Skeletal muscle cell (primary cell): ENCODE measurements around the gene ADAMTS3.

Source experiments
- DNase-seq: peaks from one replicate; pipeline ENCODE4 v3.0.0-alpha.2; 2010; ENCODE audit warnings: low read depth
- H3K4me3 ChIP-seq: 2 replicates; pipeline ENCODE4 v1.5.1; 2011; ENCODE audit warnings: low read depth, mild to moderate bottlenecking, control low read depth, low read length, moderate library complexity

Gene ADAMTS3

DNA sequence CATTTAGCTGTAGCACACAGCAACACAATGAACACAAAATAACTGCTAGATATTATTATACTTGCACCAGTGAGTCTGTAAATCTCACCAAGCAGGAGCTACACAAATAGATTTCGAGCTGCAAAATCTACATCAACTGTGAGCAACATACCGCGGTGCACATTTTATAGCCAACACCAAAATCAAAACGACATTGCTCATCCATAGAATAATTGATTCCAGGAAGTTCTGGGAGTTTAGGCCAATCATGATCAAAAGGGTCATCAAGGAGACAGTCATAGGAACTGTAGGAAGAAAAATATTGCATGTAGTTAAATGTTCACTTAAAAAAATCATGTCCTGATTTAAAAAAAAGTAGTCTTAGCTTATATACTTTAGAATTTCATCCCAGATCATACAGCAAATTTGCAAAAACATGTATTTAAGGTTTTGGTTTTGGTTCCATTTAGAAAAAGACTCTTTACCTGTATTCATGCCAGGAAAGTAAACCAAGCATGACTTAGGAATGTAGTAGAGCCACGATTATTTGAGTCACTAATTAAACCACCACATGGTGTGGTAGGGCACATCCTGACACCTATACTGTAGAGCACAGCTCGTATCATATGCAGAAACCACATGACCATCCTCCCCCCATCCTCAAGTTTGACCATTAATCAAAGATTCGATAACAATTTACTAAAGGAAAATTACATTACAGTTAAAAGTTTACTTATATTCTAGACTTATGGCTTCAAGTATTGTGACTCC is 250.4 kb downstream of the ADAMTS3 start:
- H3K4me3 ChIP-seq, result no peak overlapping the region
- DNase-seq, result no peak

DNA sequence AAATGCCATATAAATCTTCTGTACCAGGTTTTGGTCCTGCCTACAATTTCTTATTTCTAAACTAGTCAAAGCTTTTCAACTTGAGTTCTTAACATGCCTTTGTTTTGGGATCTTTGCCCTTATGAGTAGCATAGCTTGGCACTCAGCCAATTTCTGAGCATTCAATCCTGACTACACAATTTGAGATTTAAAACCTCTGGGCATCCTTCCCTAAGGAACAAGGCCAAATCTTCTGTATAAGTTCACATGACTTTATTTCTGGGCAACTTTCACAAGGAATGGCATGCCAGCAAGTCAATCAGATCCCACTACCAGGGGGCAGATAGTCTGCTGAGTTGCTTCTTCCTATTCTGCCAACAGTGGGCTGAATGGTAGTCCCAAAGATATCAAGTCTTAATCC is 254.2 kb downstream of the ADAMTS3 start:
- peak; percentile 62 for DNase-seq
- H3K4me3 ChIP-seq, result no peak overlapping the region

DNA sequence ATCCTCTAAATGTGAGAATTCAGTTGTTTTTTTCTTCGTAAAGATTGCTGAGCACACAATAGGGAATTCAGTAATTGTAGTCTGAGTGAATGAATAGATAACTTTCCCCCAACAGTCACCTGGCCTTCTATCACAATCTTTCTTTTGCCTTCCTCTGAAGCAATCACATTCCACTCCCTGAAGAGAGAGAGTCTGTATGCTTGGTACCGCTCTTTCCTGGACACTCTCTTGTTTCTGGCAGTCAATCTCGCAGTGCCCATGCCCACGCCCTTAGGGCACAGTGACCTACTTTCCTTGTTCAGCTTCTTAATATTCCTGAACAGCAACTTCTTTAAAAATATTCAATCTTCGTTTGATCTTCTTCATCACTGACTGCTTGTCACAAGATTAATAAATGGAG is 255.9 kb downstream of the ADAMTS3 start:
- H3K4me3 ChIP-seq, result no peak overlapping the region
- DNase-seq, result no peak

DNA sequence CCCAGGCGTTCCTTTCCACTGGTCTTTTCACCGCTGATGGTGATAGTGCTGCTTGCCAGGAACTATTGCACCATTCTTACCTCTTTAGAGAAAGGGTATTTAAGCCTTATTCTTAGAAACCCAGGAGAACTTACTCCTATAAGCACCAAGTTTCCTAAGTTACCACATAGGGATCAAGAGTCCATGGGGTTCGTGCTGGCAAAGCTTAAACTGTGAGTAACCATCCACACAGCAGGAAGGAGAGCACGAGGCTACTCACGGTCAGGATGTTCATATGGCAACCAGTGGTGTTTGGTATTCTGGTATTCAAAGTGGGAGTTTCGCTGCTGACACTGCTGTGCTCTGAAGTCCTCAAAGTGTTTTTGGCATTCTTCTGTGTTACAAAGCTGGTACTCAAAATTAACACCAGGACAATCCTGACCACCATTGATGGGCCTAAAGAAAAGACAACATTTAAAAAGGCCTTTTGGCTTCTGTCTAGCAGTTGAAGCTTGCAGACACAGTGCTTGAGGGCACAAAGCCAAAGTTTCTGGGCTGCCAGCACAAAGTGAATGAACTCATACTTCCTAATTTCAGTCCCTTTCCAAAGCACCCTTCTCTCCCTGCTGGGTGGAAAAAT is 256.9 kb downstream of the ADAMTS3 start:
- DNase-seq, result peak; percentile 92
- no peak overlapping the region for H3K4me3 ChIP-seq

DNA sequence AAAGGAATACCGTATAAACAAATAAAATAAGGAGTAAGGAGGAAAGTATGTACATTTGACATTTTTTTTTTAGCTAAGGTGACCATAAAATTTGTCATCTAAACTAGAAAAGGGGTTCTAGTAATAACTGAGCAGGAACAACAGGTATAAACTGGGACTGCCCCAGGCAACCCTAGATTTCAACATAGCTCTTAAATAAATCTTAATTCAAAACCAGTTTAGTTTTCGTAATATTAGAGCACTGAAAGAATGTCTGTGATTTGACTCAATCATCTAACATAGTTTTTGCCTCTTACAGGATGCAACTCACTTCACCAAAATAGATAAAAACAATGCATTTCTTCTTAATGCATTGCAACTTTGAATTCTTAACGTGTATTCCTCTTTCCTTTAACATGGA is 257.7 kb downstream of the ADAMTS3 start:
- no peak for DNase-seq
- H3K4me3 ChIP-seq, result no peak overlapping the region

DNA sequence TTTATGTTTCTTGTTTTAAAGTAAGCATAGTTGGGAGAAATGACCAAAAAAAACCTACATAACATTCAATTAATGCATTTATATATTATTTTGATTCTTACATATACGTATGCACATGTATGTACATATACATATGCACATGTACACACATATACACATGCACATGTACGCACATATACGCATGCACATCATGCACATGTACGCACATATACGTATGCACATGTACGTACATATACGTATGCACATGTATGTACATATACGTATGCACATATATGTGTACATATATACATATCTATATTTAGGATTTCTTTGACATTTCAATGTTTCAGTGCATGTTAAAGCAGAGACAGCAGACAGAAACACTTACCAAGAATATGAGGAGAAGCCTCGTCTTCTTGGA is 263.4 kb downstream of the ADAMTS3 start:
- no peak for DNase-seq
- H3K4me3 ChIP-seq, result no peak overlapping the region

DNA sequence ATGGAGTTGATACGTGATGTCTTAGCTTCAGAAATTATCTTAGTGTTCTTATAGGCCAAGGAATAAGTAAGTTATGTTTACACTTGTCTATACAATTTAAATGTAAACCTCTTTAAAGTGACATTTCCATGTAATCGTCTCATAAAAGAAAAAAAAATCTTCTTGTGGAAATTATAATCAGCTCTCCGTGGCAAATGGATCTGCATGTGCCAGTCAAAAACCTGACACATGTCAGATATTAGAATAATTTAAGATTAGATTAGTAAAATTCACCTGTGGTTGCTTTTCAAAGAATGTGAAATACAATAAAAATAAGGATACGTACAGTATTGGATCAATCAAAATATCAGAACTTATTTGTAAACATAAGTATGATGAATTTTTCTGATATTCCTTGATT is 263.9 kb downstream of the ADAMTS3 start:
- no peak for DNase-seq
- H3K4me3 ChIP-seq, result no peak overlapping the region

DNA sequence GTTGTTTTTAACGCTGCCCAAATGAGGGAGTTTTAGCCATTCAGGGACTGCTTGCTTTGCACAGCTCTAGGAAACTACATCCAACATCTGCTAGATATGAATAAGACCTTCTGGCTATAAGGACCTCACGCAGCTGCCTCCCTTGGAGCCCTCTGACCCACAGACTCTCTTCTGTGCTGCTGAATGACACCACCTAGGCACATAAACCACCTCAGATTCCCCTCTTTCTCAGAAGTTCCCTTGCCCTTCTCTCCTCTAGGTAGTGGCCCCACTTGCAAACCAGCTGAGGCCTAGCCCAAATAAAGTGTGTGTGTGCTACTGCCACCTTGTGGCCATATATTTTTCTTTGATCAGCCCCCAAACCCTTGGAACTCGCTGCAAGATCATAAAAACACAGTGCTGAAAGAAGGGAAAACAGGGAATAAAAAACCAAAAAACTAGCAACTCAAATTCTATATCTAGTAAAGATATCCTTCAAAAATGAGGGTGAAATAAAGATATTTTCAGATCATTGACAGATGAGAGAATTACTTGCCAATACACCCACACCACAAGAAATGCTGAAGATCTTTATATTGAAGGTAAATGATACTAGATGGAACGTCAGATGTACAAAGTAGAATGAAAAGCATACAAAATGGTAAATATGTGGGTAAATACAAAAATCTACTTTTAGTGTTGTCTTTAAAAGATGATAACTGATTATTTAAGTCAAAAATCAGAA is 265.9 kb downstream of the ADAMTS3 start:
- no peak overlapping the region for H3K4me3 ChIP-seq
- no peak for DNase-seq

DNA sequence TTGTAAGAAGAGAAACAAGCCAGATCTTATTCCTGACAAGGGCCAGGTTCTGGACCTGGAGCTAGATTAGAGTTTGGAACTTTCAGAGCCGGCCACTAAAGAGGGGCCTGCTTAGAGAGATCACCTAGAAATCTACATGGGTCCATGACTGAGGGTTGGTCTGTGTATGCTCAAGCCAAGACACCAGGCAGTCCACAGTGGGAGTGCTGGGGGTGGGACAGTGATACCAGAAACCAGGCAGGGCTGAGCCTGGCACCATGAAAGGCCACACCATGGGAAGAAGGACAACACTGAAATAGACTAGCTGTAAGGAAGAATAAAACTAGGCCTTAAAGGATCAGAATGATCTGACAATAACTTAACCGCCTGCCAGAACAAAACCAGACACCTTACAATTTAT is 267.3 kb downstream of the ADAMTS3 start:
- DNase-seq, result no peak
- no peak overlapping the region for H3K4me3 ChIP-seq

DNA sequence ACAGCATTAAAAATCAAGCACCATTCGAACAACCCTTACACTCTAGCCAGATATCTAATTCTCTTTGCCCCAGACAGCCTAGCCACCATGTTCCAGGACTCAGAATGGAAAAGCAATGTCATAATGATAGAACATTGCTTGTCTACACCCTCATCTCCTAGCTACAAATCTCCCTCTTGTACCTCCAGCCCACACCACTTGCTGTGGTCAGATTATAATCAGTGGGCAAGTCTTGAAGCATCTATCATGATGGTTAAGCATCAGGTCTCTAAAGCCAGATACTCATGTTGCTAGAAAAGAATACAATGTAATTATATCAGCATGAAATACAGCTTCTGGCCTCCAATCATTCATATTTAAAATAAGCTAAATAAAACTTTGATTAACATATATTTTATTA is 268.9 kb downstream of the ADAMTS3 start:
- no peak for DNase-seq
- H3K4me3 ChIP-seq, result no peak overlapping the region

DNA sequence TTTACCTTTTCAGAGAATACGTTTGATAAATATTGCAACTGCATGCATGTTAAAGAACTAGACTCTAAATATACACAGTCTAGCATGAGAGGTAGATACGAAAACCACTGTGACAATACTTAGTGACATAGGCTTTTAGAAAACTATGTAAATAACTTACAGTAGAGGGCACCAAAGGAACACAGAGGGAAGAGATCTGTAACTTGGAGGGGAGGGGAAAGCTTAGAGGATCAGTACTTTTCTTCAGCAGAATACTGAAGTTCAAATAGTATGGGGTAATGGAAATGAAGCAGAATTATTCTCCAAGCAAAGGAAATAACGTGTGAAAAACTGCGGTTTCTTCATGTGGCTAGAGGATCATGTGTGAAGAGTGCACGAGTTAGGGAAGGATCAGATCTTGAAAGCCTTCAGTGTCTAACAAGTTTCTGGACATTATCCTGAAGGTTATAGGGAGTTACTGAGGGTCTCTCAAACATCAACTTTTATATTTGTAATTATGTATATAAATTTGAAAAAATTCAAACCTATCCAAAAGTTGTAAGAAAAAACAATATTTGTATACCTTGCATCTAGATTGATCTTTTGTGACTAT is 273.0 kb downstream of the ADAMTS3 start:
- no peak overlapping the region for H3K4me3 ChIP-seq
- no peak for DNase-seq

DNA sequence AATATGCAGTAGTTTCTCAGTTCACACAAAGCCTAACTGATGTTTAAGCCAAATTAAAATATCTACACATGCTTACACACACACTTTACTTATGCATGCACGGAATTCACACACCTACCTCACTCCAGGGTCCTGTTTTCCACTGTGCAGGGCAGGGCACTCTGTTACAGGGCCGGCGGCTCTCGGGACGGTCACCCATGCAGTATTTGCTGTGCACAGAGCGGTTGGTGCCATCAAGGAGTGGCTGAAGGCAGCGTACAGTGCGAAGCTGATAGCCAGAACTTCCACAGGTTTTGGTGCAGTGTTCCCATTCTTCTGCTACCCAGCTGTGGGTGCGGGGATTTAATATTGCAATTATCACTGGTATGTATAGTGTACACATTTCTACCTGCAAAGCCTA is 278.3 kb downstream of the ADAMTS3 start:
- H3K4me3 ChIP-seq, result no peak overlapping the region

DNA sequence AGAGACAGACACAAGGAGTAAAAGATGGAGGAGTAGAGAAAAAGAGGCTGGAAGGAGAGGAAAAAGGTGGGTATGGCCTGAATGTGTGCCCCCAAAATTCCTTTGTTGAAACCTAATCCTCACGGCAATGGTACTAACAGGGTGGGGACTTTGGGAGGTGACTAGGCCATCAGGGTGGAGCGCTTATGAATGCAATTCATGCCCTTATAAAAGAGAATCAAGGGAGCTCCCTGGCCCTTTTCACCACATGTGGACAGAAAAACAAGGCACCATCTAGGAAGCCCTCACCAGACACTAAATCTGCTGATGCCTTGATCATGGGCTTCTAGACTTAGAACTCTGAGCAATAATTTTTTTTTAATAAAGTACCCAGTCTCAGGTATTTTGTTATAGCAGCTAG is 282.1 kb downstream of the ADAMTS3 start:
- no peak overlapping the region for H3K4me3 ChIP-seq
- DNase-seq, result no peak

More for the DNA sequence above, 278.3 kb downstream of the ADAMTS3 start:
- DNase-seq, result no peak

DNA sequence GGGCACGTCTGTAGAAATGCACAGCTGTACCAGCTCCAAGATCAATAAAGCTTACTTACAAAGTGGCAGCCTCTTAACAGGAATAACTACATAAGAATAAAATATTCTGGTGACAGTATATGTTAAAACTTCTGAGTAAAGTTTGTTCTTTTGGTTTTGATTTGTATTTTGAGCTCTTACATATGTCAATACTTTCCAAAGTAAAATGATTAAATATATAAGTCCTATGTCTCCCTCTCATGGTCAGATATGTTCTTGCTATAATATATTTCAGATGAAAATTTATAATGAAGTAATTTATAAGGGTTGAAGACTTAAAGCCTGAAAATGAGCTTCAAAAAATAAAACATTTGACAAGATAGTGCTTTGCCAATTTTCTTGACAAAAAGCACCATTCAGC is 282.8 kb downstream of the ADAMTS3 start:
- no peak for DNase-seq
- H3K4me3 ChIP-seq, result no peak overlapping the region

DNA sequence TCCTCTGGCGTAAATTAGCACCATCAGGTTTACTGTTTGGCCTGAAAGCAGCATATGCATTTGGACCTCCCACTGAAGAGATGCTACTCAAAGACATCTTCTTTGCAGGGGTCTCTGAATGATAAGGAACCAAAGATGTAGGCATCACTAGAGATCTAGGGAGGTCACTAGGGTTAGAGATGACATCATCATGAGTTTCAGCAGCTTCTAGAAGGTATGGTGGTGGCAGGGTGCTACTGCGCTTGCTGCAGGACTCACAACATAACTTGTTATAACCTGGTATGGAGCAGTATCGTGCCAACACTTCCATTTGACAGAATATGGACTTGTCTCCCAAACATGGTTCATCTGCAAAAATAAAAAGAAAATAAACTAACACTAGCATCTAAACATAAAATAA is 285.7 kb downstream of the ADAMTS3 start:
- no peak for DNase-seq

DNA sequence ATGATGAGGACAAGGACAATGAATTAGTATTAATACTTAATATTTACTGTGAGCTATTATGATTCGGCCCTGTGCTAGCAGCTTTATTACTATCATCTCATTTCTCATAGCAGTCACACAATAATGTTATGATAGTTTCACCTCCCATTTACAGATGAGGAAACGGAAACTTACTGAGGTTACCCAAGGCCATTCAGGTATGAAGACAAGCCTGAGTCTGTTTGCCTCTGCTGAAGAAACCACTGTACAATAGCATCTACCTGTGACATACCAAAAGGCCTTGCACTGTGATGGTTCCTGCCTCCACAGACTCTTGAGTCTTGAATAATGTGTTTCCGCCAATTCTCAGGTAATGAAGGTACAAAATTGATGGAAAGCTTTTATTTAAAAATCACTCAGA is 288.8 kb downstream of the ADAMTS3 start:
- H3K4me3 ChIP-seq, result no peak overlapping the region
- no peak for DNase-seq

More for the DNA sequence above, 285.7 kb downstream of the ADAMTS3 start:
- no peak overlapping the region for H3K4me3 ChIP-seq

DNA sequence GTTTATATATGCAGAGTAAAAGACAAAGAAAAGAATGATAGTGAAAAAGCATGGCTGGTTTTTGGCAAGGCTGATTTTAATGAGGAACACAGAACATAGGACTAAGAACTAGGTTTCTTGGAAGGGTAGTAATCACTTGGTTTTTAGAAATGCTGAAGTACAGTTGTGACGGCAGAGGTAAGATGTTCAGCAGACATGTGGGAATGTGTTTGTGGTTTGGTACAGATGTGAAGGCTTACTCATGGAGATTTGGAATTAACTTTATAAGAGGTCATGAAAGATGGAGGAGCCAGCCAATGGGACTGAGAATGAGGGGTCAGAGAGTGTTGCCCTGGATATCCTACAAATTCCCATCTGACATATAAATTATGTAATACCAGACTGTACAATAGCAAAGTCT is 293.6 kb downstream of the ADAMTS3 start:
- DNase-seq, result no peak
- H3K4me3 ChIP-seq, result no peak overlapping the region

DNA sequence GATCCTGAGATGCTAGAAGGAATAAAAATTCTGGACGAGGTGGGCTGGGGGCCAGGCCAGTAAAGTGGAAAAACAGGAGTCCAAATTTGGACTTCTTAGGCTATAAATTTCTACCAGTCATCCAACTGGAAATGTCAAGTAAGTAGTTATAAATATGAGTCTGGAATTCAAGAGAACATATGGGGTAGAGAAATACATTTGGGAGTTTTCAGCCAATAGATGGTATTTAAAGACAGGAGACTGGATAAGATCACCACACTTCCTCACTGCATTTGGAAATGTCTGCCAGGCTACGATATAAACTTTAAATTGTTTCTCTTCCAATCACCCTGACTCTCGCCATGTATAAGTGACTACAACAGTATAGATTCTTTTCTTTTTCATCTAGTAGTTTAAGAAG is 294.8 kb downstream of the ADAMTS3 start:
- no peak for DNase-seq
- H3K4me3 ChIP-seq, result no peak overlapping the region

DNA sequence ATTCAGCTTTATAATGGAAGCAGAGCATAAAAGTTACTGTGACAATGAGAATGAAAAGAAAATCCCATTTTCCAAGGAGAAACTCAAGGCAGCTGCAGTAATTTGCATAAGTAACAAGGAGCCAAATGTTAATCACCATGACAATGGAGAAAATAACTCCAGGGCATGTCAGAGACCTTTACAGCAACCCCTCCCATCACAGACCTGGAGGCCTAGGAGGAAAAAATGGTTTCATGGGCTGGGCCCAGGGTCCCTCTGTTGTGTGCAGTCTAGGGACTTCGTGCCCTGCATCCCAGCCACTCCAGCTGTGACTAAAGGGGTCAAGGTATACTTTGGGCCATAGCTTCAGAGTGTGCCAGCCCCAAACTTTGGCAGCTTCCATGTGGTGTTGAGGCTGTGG is 313.8 kb downstream of the ADAMTS3 start:
- H3K4me3 ChIP-seq, result no peak overlapping the region
- DNase-seq, result no peak

DNA sequence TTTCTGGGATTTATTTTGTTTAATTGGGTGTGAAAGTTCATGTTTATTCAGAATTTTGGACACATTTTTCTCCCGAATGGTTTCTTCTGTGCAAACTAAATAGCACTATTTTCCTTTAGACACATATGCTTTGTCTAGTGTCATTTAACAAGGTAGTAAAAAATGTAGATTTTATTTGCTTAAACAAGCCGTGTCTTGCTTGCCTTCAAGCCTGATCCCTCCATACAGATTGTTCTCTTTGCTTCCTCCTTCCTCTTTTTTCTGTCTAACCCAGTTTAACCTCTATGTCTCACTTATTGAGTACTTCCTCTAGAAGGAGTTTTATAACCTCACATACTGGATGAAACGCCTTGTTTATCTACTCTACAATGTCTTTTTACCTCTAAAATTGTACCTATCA is 325.4 kb downstream of the ADAMTS3 start:
- H3K4me3 ChIP-seq, result no peak overlapping the region
- DNase-seq, result no peak
